HL-60 (cell line): ENCODE results near the gene TTL.
A peak's percentile ranks its signal among the peaks of the same experiment; 100 is the strongest.

ENCODE experiments used
- CTCF ChIP-seq: IDR thresholded peaks from one replicate; pipeline ENCODE4 v1.5.1; 2011; ENCODE audit warnings: low read length, control low read depth, inconsistent platforms; ENCODE audit not compliant: insufficient read depth
- GABPA ChIP-seq: IDR thresholded peaks from 2 replicates; pipeline ENCODE4 v1.6.1; 2012; ENCODE audit warnings: low read depth
- POLR2AphosphoS5 ChIP-seq: IDR thresholded peaks from 2 replicates; pipeline ENCODE4 v1.6.1; 2012; ENCODE audit warnings: low read depth
- TF ChIP-seq, protein P1 (sequence below): IDR thresholded peaks from 2 replicates; pipeline ENCODE4 v1.6.1; 2012; ENCODE audit warnings: low read depth; ENCODE audit not compliant: insufficient replicate concordance

DNA sequence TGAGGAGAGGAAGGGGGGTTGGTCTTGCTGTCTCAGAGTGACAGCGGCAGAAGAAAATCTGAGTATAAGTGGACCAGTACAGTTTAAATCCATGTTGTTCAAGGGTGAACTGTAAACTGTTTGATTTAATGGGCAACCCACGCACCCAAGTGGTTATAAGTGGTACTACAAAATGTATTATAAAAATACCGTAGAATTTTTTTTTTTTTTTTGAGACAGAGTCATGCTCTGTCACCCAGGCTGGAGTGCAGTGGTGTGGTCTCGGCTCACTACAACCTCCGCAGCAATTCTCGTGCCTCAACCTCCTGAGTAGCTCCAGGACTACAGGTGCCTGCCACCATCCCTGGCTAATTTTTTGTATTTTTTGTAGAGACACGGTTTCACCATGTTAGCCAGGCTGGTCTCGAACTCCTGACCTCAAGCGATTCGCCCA, 100.4 kb downstream of the TTL start:
- peak; percentile 24 for TF ChIP-seq CTCF
- TF ChIP-seq, protein P1, sequence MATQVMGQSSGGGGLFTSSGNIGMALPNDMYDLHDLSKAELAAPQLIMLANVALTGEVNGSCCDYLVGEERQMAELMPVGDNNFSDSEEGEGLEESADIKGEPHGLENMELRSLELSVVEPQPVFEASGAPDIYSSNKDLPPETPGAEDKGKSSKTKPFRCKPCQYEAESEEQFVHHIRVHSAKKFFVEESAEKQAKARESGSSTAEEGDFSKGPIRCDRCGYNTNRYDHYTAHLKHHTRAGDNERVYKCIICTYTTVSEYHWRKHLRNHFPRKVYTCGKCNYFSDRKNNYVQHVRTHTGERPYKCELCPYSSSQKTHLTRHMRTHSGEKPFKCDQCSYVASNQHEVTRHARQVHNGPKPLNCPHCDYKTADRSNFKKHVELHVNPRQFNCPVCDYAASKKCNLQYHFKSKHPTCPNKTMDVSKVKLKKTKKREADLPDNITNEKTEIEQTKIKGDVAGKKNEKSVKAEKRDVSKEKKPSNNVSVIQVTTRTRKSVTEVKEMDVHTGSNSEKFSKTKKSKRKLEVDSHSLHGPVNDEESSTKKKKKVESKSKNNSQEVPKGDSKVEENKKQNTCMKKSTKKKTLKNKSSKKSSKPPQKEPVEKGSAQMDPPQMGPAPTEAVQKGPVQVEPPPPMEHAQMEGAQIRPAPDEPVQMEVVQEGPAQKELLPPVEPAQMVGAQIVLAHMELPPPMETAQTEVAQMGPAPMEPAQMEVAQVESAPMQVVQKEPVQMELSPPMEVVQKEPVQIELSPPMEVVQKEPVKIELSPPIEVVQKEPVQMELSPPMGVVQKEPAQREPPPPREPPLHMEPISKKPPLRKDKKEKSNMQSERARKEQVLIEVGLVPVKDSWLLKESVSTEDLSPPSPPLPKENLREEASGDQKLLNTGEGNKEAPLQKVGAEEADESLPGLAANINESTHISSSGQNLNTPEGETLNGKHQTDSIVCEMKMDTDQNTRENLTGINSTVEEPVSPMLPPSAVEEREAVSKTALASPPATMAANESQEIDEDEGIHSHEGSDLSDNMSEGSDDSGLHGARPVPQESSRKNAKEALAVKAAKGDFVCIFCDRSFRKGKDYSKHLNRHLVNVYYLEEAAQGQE = no peak
- no peak for TF ChIP-seq POLR2AphosphoS5
- no peak for TF ChIP-seq GABPA
